HG03442 (cell line): Measurements from ENCODE around the gene TPPP.

Experiments
- ATAC-seq: cut with Tn5 transposase; IDR thresholded peaks from one replicate; pipeline ENCODE4 v1.9.1; 2021; ENCODE audit warnings: mild to moderate bottlenecking, moderate library complexity; ENCODE audit not compliant: unreplicated experiment

TPPP gene

GRCh38 chr5:666816-667498 is 26.2 kb downstream of the TPPP start:
- ATAC-seq: no peak

GRCh38 chr5:665956-666711 is 27.0 kb downstream of the TPPP start:
- ATAC-seq: no peak

GRCh38 chr5:665541-665955 is 27.6 kb downstream of the TPPP start:
- no peak for ATAC-seq

- ATAC-seq: no peak
Measured at GRCh38 chr5:664994-665360, 28.2 kb downstream of the TPPP start.

GRCh38 chr5:664343-664993 is 28.7 kb downstream of the TPPP start:
- no peak for ATAC-seq

GRCh38 chr5:663436-664342 is 29.5 kb downstream of the TPPP start:
- ATAC-seq: no peak

GRCh38 chr5:662751-663435 is 30.3 kb downstream of the TPPP start:
- ATAC-seq: no peak

- ATAC-seq: no peak
Measured at GRCh38 chr5:661891-662750, 31.0 kb downstream of the TPPP start.

- ATAC-seq: no peak
Measured at GRCh38 chr5:660491-661030, 32.6 kb downstream of the TPPP start.

GRCh38 chr5:659496-660263 is 33.5 kb downstream of the TPPP start:
- ATAC-seq: no peak

GRCh38 chr5:658103-658502 is 35.0 kb downstream of the TPPP start:
- ATAC-seq: no peak

- no peak for ATAC-seq
Measured at GRCh38 chr5:657570-657969, 35.6 kb downstream of the TPPP start.

- ATAC-seq: no peak
Measured at GRCh38 chr5:655406-655805, 37.7 kb downstream of the TPPP start.

GRCh38 chr5:654071-654778 is 38.9 kb downstream of the TPPP start:
- ATAC-seq: no peak

- no peak for ATAC-seq
Measured at GRCh38 chr5:652773-653350, 40.3 kb downstream of the TPPP start.

- ATAC-seq: no peak
Measured at GRCh38 chr5:652023-652515, 41.1 kb downstream of the TPPP start.

- ATAC-seq: no peak
Measured at GRCh38 chr5:651296-652022, 41.7 kb downstream of the TPPP start.
